Left ventricle myocardium inferior (tissue), 1 donor: ENCODE measurements around the gene NOC4L. TPM values are rescaled to one million over a fixed set of nuclear protein-coding genes. Genes with fewer than 3 reads are reported as not detected.
"Not testable (repeated sequence)": the region's sequence is repeated elsewhere in the genome, so short reads cannot be mapped to it uniquely, and the experiment has no call there.

ENCODE experiments used
- DNase-seq: peaks from one replicate; pipeline ENCODE4 v3.0.0-alpha.2; 2020
- H3K27ac ChIP-seq: fragments of 200-600 bp; replicated peaks from 2 replicates; pipeline ENCODE4 v1.8.0; 2021
- H3K27me3 ChIP-seq: fragments of 200-600 bp; 2 replicates; pipeline ENCODE4 v1.8.0; 2021; ENCODE audit warnings: low read depth
- H3K36me3 ChIP-seq: fragments of 200-600 bp; 2 replicates; pipeline ENCODE4 v1.8.0; 2021
- H3K4me1 ChIP-seq: fragments of 200-600 bp; 2 replicates; pipeline ENCODE4 v1.8.0; 2021
- H3K4me3 ChIP-seq: fragments of 200-600 bp; 2 replicates; pipeline ENCODE4 v1.8.0; 2021; ENCODE audit warnings: mild to moderate bottlenecking, moderate library complexity
- H3K9me3 ChIP-seq: fragments of 200-600 bp; replicated peaks from 2 replicates; pipeline ENCODE4 v1.8.0; 2021
- intact Hi-C: fragments of 100-400 bp; cut with micrococcal nuclease; formaldehyde crosslinking; loops from one replicate; pipeline ENCODE4 v1.11.0; 2022
- total RNA-seq: library from RNA; stranded (reverse); fragmentation: NEBNext Ultra II Directional; extraction: Animal tissue kit (Norgen Biotek cat#: 25700); gene quantifications from one replicate; pipeline ENCODE4 v1.2.1, GENCODE V29; 2021
- TF ChIP-seq, protein P1 (sequence below): fragments of 200-600 bp; IDR thresholded peaks from 2 replicates; pipeline ENCODE4 v1.8.0; 2021; ENCODE audit warnings: antibody characterized with exemption, mild to moderate bottlenecking, borderline replicate concordance
- donor health status: DM: no; HTN: yes; CAD: no; lungs with severe emphysema.

The NOC4L gene
- total RNA-seq, 1 donor from 2014 or later = 10.3 TPM

DNA sequence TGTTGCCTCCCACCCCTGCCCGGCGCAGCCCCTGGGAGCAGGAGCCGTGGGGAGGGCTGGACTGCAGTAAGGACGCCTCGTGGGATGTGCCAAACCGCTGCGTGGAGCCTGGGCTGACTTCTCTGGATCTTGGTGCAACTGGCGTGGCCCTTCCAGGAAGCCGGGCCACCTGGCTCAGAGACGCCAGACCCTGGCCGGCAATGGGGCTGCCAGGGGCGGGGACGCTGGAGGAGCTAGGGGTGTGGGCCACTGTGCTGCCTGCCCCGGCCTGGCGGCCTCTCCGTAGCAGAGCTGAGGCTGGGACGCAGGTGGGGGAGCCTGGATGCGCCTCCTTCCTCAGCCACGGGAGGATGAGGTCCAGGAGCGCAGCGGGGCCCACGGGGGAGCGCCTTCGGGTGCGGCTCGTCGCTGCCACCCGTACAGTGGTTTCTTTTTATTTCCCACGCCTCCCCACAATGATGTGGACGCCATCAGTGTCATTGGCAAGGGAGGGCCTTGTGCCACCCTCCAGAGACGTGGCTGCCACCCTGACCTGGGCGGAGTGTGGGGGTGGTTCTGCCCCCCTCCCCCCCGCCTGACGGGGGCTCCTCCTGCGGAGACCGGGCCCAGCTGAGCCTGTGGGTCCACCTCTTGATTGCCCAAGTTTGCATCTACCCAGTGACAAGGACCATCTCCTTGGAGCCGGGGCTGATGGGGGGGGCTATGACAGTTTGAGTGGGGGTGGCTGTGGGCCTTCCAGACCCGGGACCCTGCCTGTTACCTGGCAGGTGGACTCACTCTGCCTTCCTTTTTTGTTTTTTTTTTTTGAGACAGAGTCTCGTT lies 11.4 kb upstream of the NOC4L start:
- Histone ChIP-seq H3K36me3 (peaks cover 16% of the 10 kb centered on the region), H3K4me3 (no peak overlapping the region), H3K27ac (no peak overlapping the region), H3K4me1 (no peaks in the 10 kb centered on the region), H3K27me3 (no peaks in the 10 kb centered on the region), H3K9me3 (peaks cover 9% of the 10 kb centered on the region)
- TF ChIP-seq, protein P1, sequence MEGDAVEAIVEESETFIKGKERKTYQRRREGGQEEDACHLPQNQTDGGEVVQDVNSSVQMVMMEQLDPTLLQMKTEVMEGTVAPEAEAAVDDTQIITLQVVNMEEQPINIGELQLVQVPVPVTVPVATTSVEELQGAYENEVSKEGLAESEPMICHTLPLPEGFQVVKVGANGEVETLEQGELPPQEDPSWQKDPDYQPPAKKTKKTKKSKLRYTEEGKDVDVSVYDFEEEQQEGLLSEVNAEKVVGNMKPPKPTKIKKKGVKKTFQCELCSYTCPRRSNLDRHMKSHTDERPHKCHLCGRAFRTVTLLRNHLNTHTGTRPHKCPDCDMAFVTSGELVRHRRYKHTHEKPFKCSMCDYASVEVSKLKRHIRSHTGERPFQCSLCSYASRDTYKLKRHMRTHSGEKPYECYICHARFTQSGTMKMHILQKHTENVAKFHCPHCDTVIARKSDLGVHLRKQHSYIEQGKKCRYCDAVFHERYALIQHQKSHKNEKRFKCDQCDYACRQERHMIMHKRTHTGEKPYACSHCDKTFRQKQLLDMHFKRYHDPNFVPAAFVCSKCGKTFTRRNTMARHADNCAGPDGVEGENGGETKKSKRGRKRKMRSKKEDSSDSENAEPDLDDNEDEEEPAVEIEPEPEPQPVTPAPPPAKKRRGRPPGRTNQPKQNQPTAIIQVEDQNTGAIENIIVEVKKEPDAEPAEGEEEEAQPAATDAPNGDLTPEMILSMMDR = no peak
- DNase-seq = no peak
- intact Hi-C loops = no loop called here

DNA sequence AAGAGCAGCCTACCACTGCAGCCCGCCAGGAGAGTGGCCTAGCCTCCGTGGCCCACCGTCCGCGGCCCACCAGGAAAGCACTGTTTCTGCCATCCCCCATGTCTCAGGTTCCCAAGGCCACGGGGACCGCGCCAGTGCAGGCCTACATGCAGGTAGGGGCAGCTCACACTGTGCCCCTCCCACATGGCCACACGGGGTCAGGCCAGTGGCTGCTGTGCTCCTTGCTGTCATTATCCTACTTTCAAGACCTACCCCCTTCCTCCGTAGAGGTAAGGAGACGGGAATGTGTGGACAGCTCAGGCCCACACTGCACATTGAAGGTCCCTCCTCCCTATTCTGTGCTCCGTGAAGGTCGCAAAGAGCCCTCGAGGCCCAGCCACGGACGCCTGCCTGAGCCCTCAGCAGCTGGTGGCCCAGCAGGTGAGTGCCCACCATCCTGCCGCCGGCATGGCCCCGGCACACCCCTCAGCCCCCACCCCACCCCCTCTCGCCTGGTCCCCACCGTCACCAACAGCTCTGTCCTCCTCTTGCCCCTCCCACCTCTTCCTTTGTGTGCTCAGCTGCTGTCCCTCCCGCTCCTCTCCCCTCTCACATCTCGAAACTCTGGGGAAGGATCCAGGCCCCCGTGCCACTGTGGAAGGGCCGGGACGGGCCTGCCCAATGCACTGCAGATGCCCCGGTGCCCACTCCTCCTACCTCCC lies 10.2 kb upstream of the NOC4L start:
- no peak overlapping the region for H3K4me3 ChIP-seq
- no peak for DNase-seq
- TF ChIP-seq, protein P1 = no peak
- no peaks in the 10 kb centered on the region for H3K4me1 ChIP-seq
- H3K27ac ChIP-seq = no peak overlapping the region
- peaks cover 16% of the 10 kb centered on the region for H3K36me3 ChIP-seq
- intact Hi-C loops = no loop called here
- no peaks in the 10 kb centered on the region for H3K27me3 ChIP-seq
- no peaks in the 10 kb centered on the region for H3K9me3 ChIP-seq

DNA sequence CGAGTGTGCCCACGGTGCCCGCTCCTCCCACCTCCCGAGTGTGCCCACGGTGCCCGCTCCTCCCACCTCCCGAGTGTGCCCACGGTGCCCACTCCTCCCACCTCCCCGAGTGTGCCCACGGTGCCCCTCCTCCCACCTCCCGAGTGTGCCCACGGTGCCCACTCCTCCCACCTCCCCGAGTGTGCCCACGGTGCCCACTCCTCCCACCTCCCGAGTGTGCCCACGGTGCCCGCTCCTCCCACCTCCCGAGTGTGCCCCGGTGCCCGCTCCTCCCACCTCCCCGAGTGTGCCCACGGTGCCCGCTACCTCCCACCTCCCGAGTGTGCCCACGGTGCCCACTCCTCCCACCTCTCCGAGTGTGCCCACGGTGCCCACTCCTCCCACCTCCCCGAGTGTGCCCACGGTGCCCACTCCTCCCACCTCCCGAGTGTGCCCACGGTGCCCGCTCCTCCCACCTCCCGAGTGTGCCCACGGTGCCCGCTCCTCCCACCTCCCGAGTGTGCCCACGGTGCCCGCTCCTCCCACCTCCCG lies 9.5 kb upstream of the NOC4L start:
- H3K9me3 ChIP-seq, H3K27ac ChIP-seq, H3K27me3 ChIP-seq, DNase-seq, H3K4me1 ChIP-seq, intact Hi-C loops, H3K4me3 ChIP-seq: not testable (repeated sequence)
- peaks cover 20% of the 10 kb centered on the region for H3K36me3 ChIP-seq

DNA sequence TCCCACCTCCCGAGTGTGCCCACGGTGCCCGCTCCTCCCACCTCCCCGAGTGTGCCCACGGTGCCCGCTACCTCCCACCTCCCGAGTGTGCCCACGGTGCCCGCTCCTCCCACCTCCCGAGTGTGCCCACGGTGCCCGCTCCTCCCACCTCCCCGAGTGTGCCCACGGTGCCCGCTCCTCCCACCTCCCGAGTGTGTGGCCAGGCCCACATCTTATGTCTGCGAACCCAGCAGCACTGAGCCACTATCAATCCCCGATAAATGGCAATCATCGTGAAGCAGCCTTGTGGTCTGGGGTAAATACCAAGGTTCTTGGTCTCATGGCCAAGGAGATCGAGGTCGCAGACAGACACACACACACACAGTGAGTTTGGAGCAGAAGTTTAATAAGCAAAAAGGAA lies 8.0 kb upstream of the NOC4L start:
- H3K36me3 ChIP-seq = peaks cover 35% of the 10 kb centered on the region
- H3K27me3 ChIP-seq, intact Hi-C loops, DNase-seq, H3K27ac ChIP-seq, H3K4me3 ChIP-seq, H3K9me3 ChIP-seq, H3K4me1 ChIP-seq: not testable (repeated sequence)

DNA sequence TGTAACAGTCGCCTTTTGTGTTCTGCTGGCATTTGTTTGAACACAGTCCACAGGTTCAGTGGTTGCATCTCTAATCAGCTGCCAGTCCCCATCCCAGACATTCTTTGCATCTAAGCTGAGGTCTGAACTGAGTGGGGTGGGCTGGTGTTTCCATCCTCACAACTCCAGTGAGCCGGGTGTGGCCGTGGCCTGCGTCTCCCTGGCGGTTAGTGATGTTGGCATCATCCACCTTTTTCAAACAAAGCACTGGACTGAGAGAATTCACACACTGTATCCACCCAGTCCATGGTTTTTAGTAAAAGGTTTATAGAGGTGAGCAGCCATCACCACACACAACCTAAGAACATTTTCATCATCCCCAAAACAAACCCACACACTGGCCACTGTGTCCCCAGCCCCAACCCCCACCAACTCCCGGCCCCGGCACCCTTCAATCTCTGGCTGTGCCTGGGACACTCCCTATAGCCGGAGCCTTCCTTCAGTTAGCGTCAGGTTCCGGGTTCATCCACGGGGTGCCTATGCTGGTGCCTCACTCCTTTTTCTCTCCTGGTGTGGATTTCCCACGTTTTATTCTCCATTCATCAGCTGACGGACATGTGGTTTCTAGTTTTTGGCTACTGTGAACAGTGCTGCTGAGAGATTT lies 6.7 kb upstream of the NOC4L start:
- Histone ChIP-seq H3K36me3 (peaks cover 46% of the 10 kb centered on the region), H3K27ac (no peak overlapping the region), H3K27me3 (no peaks in the 10 kb centered on the region), H3K4me3 (no peak overlapping the region), H3K9me3 (no peaks in the 10 kb centered on the region), H3K4me1 (peaks cover 5% of the 10 kb centered on the region)
- intact Hi-C loops = no loop called here
- DNase-seq = no peak
- TF ChIP-seq, protein P1 = no peak

DNA sequence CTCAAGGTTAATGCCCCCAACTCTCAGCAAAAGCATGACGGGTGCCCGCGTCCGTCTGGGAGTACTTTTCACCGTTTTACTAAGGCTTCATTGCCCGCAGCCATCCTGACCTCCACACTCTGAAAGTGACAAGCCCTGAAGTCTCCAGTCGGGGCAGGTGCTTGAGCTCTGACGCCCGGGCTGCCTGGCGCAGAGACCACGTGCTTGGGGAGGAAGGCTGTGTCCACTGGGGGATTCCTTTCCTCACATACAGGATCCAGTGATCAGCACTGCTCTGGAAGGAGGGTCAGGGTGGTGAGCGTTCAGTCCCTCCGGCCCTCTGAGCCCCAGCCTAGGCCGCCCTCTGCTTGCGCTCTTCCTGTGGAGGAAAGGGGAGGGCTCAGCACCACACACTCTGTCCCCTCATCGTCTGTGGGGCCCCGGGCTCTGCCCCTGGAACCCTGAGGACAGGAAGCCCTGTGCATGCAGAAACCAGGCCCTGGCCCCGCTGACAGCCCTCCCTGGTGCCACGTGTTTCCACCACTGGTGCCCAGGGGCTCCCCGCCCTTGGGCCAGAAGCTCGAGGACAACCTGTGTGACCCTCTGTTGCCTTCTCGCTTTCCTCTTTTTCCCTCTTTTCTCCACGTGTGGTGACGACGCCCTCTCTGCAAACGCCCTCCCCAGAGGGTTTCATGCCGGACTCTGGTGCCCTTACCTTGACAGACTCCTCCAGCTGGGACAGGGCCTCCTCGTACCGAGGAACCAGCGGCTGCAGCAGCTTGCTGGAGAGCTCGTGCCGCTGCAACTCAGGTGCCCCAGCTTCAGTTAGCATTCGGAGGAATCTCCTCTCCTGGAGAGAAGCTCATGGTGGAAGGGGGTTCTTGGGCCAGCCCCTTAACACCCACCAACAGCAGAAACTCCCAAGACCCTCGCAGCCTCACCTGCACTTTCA lies 5.1 kb upstream of the NOC4L start:
- Histone ChIP-seq H3K27me3 (no peaks in the 10 kb centered on the region), H3K27ac (no peak overlapping the region), H3K4me3 (no peak overlapping the region), H3K9me3 (no peaks in the 10 kb centered on the region), H3K4me1 (peaks cover 19% of the 10 kb centered on the region), H3K36me3 (peaks cover 46% of the 10 kb centered on the region)
- no peak for DNase-seq
- intact Hi-C loops = no loop called here
- TF ChIP-seq, protein P1 = no peak
